Left renal cortex interstitium (tissue), 4 donors: ENCODE results near the gene SERPINA4. TPM values are rescaled to one million over a fixed set of nuclear protein-coding genes. Genes with fewer than 3 reads are reported as not detected.
"Not testable (repeated sequence)": the region's sequence is repeated elsewhere in the genome, so short reads cannot be mapped to it uniquely, and the experiment has no call there.

Experiments used
- DNase-seq, 4 donors: peaks; one replicate each; pipeline ENCODE4 v3.0.0-alpha.2; 2013; ENCODE audit warnings: low read depth in 4 of 4, low spot score in 2 of 4, missing footprints in 1 of 4
- polyA plus RNA-seq, 4 donors: library from polyadenylated mRNA; unstranded; fragments of 120-200 nt; gene quantifications; one replicate each; pipeline ENCODE4 v1.2.1, GENCODE V29; 2013; ENCODE audit not compliant: insufficient read length in 4 of 4

SERPINA4 gene
- polyA plus RNA-seq, 4 donors: 1.0 to 3.8 (median 1.3) TPM

DNA sequence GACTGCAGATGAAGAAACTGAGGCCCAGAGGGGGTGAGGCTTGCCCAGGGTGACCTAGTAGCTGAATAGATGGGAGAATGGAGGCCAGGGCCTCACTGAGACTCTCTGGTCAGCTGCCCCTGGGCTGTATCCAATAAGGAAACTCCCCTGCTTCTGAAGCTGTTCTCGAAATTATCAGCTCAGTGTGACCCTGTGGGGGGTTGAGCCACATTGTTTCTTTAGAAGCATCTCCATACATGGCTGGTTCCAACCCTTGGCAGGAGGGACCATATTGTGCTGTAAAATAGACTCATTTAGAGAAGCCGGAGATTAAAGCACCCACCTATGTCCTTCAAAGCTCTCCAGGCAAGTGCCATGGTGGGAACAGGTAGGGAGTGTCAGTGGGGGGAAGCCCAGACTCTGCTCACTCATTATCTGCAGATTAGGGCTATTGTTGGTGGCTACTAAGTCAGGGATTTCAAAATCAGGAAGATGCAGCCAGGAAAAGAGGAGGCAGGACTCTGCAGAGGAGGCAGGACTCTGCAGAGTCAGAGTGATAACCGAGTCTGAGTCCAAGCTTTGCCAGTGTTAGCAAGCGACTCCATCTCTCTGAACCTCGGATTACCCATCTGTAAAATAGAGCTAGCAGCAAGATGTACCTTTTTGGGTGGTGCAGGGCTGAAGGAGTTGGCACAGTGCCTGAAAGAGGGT lies 23.5 kb downstream of the SERPINA4 start:
- no peak for DNase-seq

DNA sequence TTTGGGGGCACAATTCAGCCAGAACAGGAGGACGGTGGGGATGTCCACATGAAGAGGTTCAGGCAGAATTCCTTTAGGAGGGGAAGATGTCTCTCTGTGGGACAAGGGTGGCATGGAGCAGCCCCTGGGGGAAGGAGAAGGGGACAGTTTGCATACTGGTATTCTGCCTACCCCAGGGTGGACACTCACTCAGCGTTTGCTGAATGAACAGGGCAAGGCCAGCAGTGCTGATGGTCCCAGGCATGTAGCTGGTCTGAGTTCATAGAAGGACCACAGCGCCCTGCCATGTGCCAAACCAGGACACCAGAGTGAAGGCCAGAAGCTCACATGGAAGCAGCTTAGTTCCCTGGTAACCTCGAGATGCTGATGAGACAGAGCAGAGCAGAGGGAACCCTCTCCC lies 25.4 kb downstream of the SERPINA4 start:
- no peak for DNase-seq

DNA sequence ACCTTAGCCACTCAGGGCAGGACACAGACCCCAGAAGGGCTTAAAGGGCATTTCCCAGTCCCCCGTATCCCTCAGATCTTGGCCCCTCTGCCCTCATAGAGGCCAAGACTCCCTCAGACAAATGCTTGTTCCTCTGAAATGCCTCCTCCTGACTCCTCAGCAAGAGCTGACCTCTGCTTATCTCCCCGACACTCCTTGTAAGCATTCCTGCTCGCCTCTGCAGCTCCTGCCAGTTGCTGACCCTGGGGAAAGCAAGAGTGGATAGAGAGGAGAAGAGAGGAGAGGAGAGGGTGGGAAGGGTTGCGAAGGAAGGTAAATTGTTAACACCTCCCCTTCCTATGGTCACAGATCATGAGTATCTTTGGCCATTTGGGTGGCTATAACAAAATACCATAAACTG lies 27.1 kb downstream of the SERPINA4 start:
- DNase-seq: no peak

DNA sequence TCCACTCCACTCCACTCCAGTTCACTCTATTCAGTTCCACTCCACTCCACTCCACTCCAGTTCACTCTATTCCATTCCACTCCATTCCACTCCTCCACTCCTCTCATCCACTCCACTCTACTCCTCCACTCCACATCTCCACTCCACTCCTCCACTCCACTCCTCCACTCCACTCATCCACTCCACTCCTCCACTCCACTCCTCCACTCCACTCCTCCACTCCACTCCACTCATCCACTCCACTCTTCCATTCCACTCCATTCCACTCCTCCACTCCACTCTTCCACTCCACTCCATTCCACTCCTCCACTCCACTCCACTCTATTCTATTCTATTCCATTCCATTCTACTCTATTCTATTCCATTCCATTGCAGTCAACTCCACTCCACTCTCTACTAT lies 29.8 kb downstream of the SERPINA4 start:
- DNase-seq: no peak

- no peak for DNase-seq
Observed at GRCh38 chr14:94591871-94592270, 30.6 kb downstream of the SERPINA4 start.

GRCh38 chr14:94592457-94592856 lies 31.2 kb downstream of the SERPINA4 start:
- DNase-seq: no peak

GRCh38 chr14:94593376-94593748 lies 32.1 kb downstream of the SERPINA4 start:
- DNase-seq: no peak

GRCh38 chr14:94593749-94594431 lies 32.6 kb downstream of the SERPINA4 start:
- DNase-seq: no peak

- no peak for DNase-seq
Observed at GRCh38 chr14:94594441-94594840, 33.2 kb downstream of the SERPINA4 start.

- no peak for DNase-seq
Observed at GRCh38 chr14:94595912-94596311, 34.7 kb downstream of the SERPINA4 start.

- no peak for DNase-seq
Observed at GRCh38 chr14:94596361-94596760, 35.1 kb downstream of the SERPINA4 start.

- no peak for DNase-seq
Observed at GRCh38 chr14:94597788-94598187, 36.5 kb downstream of the SERPINA4 start.

- DNase-seq: no peak
Observed at GRCh38 chr14:94598506-94598815, 37.2 kb downstream of the SERPINA4 start.

GRCh38 chr14:94598816-94599655 lies 37.8 kb downstream of the SERPINA4 start:
- DNase-seq: no peak

GRCh38 chr14:94599656-94600004 lies 38.4 kb downstream of the SERPINA4 start:
- DNase-seq: no peak

DNA sequence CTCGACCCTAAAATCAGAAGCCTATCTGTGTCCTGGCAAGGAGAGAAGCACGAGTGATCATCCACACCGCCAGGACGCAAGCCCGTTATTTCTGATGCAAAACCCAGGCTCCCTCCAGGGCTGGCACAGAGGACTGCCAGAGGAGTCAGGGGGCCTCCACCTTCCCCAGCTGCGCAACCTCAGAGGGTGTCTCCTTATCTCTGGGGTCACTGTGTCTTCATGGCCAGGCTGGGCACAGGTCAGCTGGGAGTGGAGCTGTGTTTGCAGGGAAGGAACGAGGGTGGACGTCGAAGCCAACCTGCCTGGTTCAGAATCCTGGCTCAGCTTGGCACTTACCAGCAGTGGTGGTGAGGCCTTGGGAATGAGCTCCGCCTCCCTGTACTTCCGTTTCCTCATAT lies 38.9 kb downstream of the SERPINA4 start:
- DNase-seq: no peak

- no peak for DNase-seq
Observed at GRCh38 chr14:94601884-94602391, 40.7 kb downstream of the SERPINA4 start.

- DNase-seq: no peak
Observed at GRCh38 chr14:94602722-94603121, 41.5 kb downstream of the SERPINA4 start.

DNA sequence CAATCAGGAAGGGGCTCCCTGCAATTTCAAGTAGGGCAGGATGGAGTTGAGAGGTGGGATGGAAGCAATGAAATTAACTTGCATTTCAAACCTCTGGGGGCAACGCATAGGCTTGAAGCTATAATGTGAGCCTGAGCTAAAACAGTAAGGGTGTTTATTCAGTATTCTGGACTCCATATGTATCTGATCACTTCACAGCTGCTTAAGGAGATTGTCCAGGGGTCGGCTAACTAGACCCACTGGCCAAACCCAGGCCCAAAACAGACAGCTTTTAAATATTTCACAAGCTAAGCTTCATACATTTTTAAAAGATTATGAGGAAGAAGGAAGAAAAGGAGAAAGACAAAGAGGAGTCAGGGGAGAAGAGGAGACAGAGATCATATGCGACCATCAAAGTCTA lies 44.1 kb downstream of the SERPINA4 start:
- DNase-seq: no peak

- DNase-seq: not testable (repeated sequence)
Observed at GRCh38 chr14:94608966-94609365, 47.7 kb downstream of the SERPINA4 start.

- no peak for DNase-seq
Observed at GRCh38 chr14:94611179-94611578, 49.9 kb downstream of the SERPINA4 start.

DNA sequence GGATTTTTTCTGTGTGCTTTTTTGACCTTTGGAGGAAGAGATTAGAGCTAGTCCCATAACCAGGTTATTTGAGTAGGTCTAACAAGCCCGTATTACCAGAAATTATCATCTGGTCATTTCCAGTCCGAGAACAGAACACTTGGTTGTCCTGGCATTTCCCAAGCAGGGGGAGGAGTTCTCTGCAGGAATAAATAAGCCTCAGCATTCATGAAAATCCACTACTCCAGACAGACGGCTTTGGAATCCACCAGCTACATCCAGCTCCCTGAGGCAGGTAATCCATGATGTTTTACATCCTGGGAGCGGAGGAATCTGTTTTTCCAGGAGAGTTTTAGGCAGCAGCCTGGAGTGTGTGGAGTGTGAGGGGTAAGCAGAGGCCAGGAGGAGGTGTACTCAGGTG lies 50.9 kb downstream of the SERPINA4 start, which contains the start of gene SERPINA3:
Gene SERPINA3 (plus strand): TSS at position 218 of the 400 bp plus-strand sequence. CDS start 2,051 bp downstream, outside the sequence.
- no peak for DNase-seq
